Measurements from ENCODE around the gene DDX59.

GRCh38 chr1:200673952-200674823 is 4.5 kb upstream of the DDX59 start:
- TF ChIP-seq SP1 (IDR thresholded peaks at IDR 0.05; ENCODE audit: low read depth) (no peak), ATF3 (IDR thresholded peaks at IDR 0.05) (no peak), CTCF (IDR thresholded peaks at IDR 0.05 in 2 of 3, conservative IDR thresholded peaks at IDR 0.05 in 1 of 3; ENCODE audit: borderline replicate concordance in 1 of 3, insufficient read depth in 1 of 3, low read depth in 2 of 3, low read length in 2 of 3) (no peak), POLR2A (IDR thresholded peaks at IDR 0.05; ENCODE audit: borderline replicate concordance, extremely low read depth, insufficient read depth, insufficient read length) (no peak), EZH2phosphoT487 (IDR thresholded peaks at IDR 0.05; ENCODE audit: borderline replicate concordance) (no peak), RAD21 (IDR thresholded peaks at IDR 0.05; ENCODE audit: low read depth) (no peak), ZNF274 (IDR thresholded peaks at IDR 0.05; ENCODE audit: low read depth, low read length) (no peak), POLR2AphosphoS5 (IDR thresholded peaks at IDR 0.05; ENCODE audit: low read depth, low read length) (no peak), YY1 (IDR thresholded peaks at IDR 0.05; ENCODE audit: extremely low read depth, insufficient replicate concordance, low read depth, low read length) (no peak), EZH2 (IDR thresholded peaks at IDR 0.05) (no peak), MAX (IDR thresholded peaks at IDR 0.05) (no peak), TCF7L2 (IDR thresholded peaks at IDR 0.05; ENCODE audit: borderline replicate concordance, extremely low read depth, insufficient read depth, insufficient read length) (no peak)
